HG03571 (cell line): ENCODE measurements around the gene UTP25.
"Not testable (repeated sequence)": the region's sequence is repeated elsewhere in the genome, so short reads cannot be mapped to it uniquely, and the experiment has no call there.

Experiments used
- ATAC-seq: cut with Tn5 transposase; IDR thresholded peaks from one replicate; pipeline ENCODE4 v1.9.1; 2021; ENCODE audit not compliant: unreplicated experiment

UTP25 gene

GRCh38 chr1:209893751-209894150 lies 66.0 kb downstream of the UTP25 start:
- ATAC-seq, result no peak

GRCh38 chr1:209895709-209896108 lies 67.9 kb downstream of the UTP25 start:
- ATAC-seq, result no peak

- no peak for ATAC-seq
These were observed 68.6 kb downstream of the UTP25 start for GRCh38 chr1:209896346-209896745.

GRCh38 chr1:209898271-209898670 lies 70.5 kb downstream of the UTP25 start:
- not testable (repeated sequence) for ATAC-seq

- not testable (repeated sequence) for ATAC-seq
These were observed 71.1 kb downstream of the UTP25 start for GRCh38 chr1:209898851-209899250.

GRCh38 chr1:209899948-209900347 lies 72.2 kb downstream of the UTP25 start:
- no peak for ATAC-seq

GRCh38 chr1:209900734-209901133 lies 73.0 kb downstream of the UTP25 start:
- ATAC-seq, result no peak

GRCh38 chr1:209901211-209901610 lies 73.4 kb downstream of the UTP25 start:
- no peak for ATAC-seq

GRCh38 chr1:209904774-209905173 lies 77.0 kb downstream of the UTP25 start:
- not testable (repeated sequence) for ATAC-seq
